ENCODE measurements around the gene PRPF40B.

GRCh38 chr12:49598527-49598926, 24.8 kb upstream of the PRPF40B start:
- TF ChIP-seq POLR2A (IDR thresholded peaks at IDR 0.05) = no peak
- TF ChIP-seq, protein P1, sequence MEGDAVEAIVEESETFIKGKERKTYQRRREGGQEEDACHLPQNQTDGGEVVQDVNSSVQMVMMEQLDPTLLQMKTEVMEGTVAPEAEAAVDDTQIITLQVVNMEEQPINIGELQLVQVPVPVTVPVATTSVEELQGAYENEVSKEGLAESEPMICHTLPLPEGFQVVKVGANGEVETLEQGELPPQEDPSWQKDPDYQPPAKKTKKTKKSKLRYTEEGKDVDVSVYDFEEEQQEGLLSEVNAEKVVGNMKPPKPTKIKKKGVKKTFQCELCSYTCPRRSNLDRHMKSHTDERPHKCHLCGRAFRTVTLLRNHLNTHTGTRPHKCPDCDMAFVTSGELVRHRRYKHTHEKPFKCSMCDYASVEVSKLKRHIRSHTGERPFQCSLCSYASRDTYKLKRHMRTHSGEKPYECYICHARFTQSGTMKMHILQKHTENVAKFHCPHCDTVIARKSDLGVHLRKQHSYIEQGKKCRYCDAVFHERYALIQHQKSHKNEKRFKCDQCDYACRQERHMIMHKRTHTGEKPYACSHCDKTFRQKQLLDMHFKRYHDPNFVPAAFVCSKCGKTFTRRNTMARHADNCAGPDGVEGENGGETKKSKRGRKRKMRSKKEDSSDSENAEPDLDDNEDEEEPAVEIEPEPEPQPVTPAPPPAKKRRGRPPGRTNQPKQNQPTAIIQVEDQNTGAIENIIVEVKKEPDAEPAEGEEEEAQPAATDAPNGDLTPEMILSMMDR (IDR thresholded peaks at IDR 0.05) = no peak

All from lower leg skin (tissue), 3 donors.